ENCODE data around the gene MUC3A.

DNA sequence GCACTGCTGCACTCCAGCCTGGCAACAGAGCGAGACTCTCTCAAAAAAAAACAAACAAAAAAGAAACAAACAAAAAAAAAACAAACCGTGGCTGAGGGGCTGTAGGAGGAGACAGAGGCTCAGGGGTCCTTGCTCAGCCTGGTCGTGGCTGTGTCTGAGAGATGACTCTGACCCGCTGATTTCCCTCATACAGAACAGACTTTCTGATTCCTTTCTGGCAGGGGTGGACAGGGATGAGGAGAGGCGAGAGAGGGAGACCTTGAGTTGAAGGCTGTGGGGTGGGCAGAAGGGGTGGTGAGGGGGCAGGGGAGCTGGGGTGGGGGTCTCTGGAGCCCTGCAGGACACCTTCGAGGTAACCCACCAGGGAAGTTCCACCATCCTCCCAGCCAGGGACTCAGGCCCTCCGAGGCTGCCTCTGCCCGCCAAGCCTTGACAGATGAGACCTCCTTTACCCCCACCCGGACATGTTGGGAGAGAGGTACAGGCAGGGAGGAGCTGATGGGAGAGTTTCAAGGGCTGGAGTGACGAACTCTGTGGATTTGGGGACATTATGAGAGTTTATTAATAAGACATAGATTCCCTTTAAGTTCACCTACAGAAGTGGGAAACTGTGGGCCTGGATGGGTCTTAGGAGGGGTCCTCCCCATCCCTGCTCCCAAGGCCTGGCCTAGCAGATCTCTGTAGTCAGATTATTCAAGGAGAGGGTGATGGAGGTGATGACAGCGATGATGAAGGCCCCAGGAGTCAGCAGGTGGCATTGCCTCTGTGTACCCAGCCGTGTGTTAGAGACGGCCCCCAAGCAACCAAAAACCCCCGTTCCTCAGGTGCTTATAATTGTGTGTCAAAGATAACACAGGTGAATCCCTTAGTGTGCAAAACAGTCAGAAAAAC, 22.0 kb downstream of the MUC3A start:
- TF ChIP-seq, protein P1, sequence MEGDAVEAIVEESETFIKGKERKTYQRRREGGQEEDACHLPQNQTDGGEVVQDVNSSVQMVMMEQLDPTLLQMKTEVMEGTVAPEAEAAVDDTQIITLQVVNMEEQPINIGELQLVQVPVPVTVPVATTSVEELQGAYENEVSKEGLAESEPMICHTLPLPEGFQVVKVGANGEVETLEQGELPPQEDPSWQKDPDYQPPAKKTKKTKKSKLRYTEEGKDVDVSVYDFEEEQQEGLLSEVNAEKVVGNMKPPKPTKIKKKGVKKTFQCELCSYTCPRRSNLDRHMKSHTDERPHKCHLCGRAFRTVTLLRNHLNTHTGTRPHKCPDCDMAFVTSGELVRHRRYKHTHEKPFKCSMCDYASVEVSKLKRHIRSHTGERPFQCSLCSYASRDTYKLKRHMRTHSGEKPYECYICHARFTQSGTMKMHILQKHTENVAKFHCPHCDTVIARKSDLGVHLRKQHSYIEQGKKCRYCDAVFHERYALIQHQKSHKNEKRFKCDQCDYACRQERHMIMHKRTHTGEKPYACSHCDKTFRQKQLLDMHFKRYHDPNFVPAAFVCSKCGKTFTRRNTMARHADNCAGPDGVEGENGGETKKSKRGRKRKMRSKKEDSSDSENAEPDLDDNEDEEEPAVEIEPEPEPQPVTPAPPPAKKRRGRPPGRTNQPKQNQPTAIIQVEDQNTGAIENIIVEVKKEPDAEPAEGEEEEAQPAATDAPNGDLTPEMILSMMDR (IDR thresholded peaks at IDR 0.05) = no peak
- no peak for TF ChIP-seq POLR2A (IDR thresholded peaks at IDR 0.05)
- TF ChIP-seq POLR2AphosphoS5 (IDR thresholded peaks at IDR 0.05) = no peak
